Activated T-cell treated with anti-CD3 and anti-CD28 coated beads for 48 hours (primary cell): ENCODE measurements around the gene AGAP1.

Experiments used
- DNase-seq: peaks from one replicate; pipeline ENCODE4 v3.0.0-alpha.2; 2020; ENCODE audit warnings: low read depth

The AGAP1 gene

GRCh38 chr2:235812185-235812665 is 318.4 kb downstream of the AGAP1 start:
- DNase-seq, result no peak

- no peak for DNase-seq
These were observed 319.6 kb downstream of the AGAP1 start for GRCh38 chr2:235813398-235813797.

GRCh38 chr2:235820571-235820970 is 326.7 kb downstream of the AGAP1 start:
- DNase-seq, result no peak

- DNase-seq, result no peak
These were observed 330.5 kb downstream of the AGAP1 start for GRCh38 chr2:235824331-235824730.

GRCh38 chr2:235825946-235826345 is 332.1 kb downstream of the AGAP1 start:
- DNase-seq, result no peak

- no peak for DNase-seq
These were observed 333.0 kb downstream of the AGAP1 start for GRCh38 chr2:235826826-235827225.

GRCh38 chr2:235827585-235827992 is 333.7 kb downstream of the AGAP1 start:
- DNase-seq, result no peak

GRCh38 chr2:235829726-235830125 is 335.9 kb downstream of the AGAP1 start:
- DNase-seq, result no peak

GRCh38 chr2:235831755-235832154 is 337.9 kb downstream of the AGAP1 start:
- DNase-seq, result no peak

GRCh38 chr2:235832941-235833340 is 339.1 kb downstream of the AGAP1 start:
- no peak for DNase-seq

- no peak for DNase-seq
These were observed 340.3 kb downstream of the AGAP1 start for GRCh38 chr2:235833971-235834620.

- DNase-seq, result no peak
These were observed 340.9 kb downstream of the AGAP1 start for GRCh38 chr2:235834781-235835180.

GRCh38 chr2:235835810-235836209 is 342.0 kb downstream of the AGAP1 start:
- DNase-seq, result no peak

- DNase-seq, result no peak
These were observed 342.7 kb downstream of the AGAP1 start for GRCh38 chr2:235836491-235836911.

- DNase-seq, result no peak
These were observed 345.4 kb downstream of the AGAP1 start for GRCh38 chr2:235839226-235839625.

- no peak for DNase-seq
These were observed 346.1 kb downstream of the AGAP1 start for GRCh38 chr2:235839974-235840373.

GRCh38 chr2:235841863-235842262 is 348.0 kb downstream of the AGAP1 start:
- DNase-seq, result no peak

GRCh38 chr2:235842941-235843340 is 349.1 kb downstream of the AGAP1 start:
- DNase-seq, result no peak

- DNase-seq, result no peak
These were observed 349.9 kb downstream of the AGAP1 start for GRCh38 chr2:235843591-235844395.

- no peak for DNase-seq
These were observed 350.7 kb downstream of the AGAP1 start for GRCh38 chr2:235844561-235844960.

GRCh38 chr2:235845245-235845644 is 351.4 kb downstream of the AGAP1 start:
- DNase-seq, result no peak

GRCh38 chr2:235847576-235847975 is 353.7 kb downstream of the AGAP1 start:
- DNase-seq, result no peak

- DNase-seq, result no peak
These were observed 354.2 kb downstream of the AGAP1 start for GRCh38 chr2:235848055-235848454.
